ENCODE data around the gene RAB11FIP4. TPM values are rescaled to one million over a fixed set of nuclear protein-coding genes. Genes with fewer than 3 reads are reported as not detected.
A peak's percentile ranks its signal among the peaks of the same experiment; 100 is the strongest.

RAB11FIP4 gene
- total and polyA plus RNA-seq, 2 donors from 2014 or later: 10.0 to 32.5 TPM

GRCh38 chr17:31585280-31585630, 193.8 kb downstream of the RAB11FIP4 start:
- Histone ChIP-seq H3K9me3 (ENCODE audit: control insufficient read depth in 2 of 3, insufficient read depth in 1 of 3, low read length in 3 of 3) (no peaks in the 10 kb centered on the region), H3K36me3 (ENCODE audit: control insufficient read depth in 2 of 3, insufficient read depth in 3 of 3, low read length in 3 of 3) (no peaks in the 10 kb centered on the region), H3K4me3 (ENCODE audit: low read length in 3 of 3) (no peak overlapping the region), H3K9ac (ENCODE audit: low read length in 3 of 3) (no peak overlapping the region), H3K27me3 (ENCODE audit: control insufficient read depth, insufficient read depth, low read length) (no peaks in the 10 kb centered on the region), H3K4me1 (ENCODE audit: control insufficient read depth in 2 of 3, insufficient read depth in 2 of 3, low read depth in 1 of 3, low read length in 3 of 3) (peaks cover 0 to 19% (median 0%) of the 10 kb centered on the region in 3 donors), H3K27ac (ENCODE audit: low read depth in 2 of 2, low read length in 2 of 2) (no peak overlapping the region)
- no peak for TF ChIP-seq CTCF (IDR thresholded peaks at IDR 0.05; ENCODE audit: borderline replicate concordance, extremely low read depth, insufficient read depth)
- DNase-seq (no peak), FAIRE-seq (no peak)
- intact Hi-C loops (cut with DNase I): no loop called here

GRCh38 chr17:31586946-31587345, 195.5 kb downstream of the RAB11FIP4 start:
- Histone ChIP-seq H3K4me1 (ENCODE audit: control insufficient read depth in 2 of 3, insufficient read depth in 2 of 3, low read depth in 1 of 3, low read length in 3 of 3) (peaks cover 0 to 4% (median 0%) of the 10 kb centered on the region in 3 donors), H3K27ac (ENCODE audit: low read depth in 2 of 2, low read length in 2 of 2) (no peak overlapping the region), H3K9me3 (ENCODE audit: control insufficient read depth in 2 of 3, insufficient read depth in 1 of 3, low read length in 3 of 3) (no peaks in the 10 kb centered on the region), H3K4me3 (ENCODE audit: low read length in 3 of 3) (no peak overlapping the region), H3K36me3 (ENCODE audit: control insufficient read depth in 2 of 3, insufficient read depth in 3 of 3, low read length in 3 of 3) (no peaks in the 10 kb centered on the region), H3K9ac (ENCODE audit: low read length in 3 of 3) (no peak overlapping the region), H3K27me3 (ENCODE audit: control insufficient read depth, insufficient read depth, low read length) (no peaks in the 10 kb centered on the region)
- intact Hi-C loops (cut with DNase I): no loop called here
- DNase-seq (no peak), FAIRE-seq (no peak)
- TF ChIP-seq CTCF (IDR thresholded peaks at IDR 0.05; ENCODE audit: borderline replicate concordance, extremely low read depth, insufficient read depth): no peak

GRCh38 chr17:31587462-31587861, 196.0 kb downstream of the RAB11FIP4 start:
- intact Hi-C loops (cut with DNase I): no loop called here
- Histone ChIP-seq H3K27me3 (ENCODE audit: control insufficient read depth, insufficient read depth, low read length) (no peaks in the 10 kb centered on the region), H3K4me3 (ENCODE audit: low read length in 3 of 3) (no peak overlapping the region), H3K36me3 (ENCODE audit: control insufficient read depth in 2 of 3, insufficient read depth in 3 of 3, low read length in 3 of 3) (no peaks in the 10 kb centered on the region), H3K4me1 (ENCODE audit: control insufficient read depth in 2 of 3, insufficient read depth in 2 of 3, low read depth in 1 of 3, low read length in 3 of 3) (peaks cover 0 to 2% (median 0%) of the 10 kb centered on the region in 3 donors), H3K9ac (ENCODE audit: low read length in 3 of 3) (no peak overlapping the region), H3K9me3 (ENCODE audit: control insufficient read depth in 2 of 3, insufficient read depth in 1 of 3, low read length in 3 of 3) (no peaks in the 10 kb centered on the region), H3K27ac (ENCODE audit: low read depth in 2 of 2, low read length in 2 of 2) (no peak overlapping the region)
- no peak for TF ChIP-seq CTCF (IDR thresholded peaks at IDR 0.05; ENCODE audit: borderline replicate concordance, extremely low read depth, insufficient read depth)
- DNase-seq: no peak
- FAIRE-seq: no peak

Small RNA genes within 50 kb of the gene (microRNA-seq; reads per million reads assigned to microRNA genes)
- 429 reads per million, percentile 71 among the genes with 10 or more reads in this experiment for gene MIR193A
- 1.0 reads per million for gene MIR365B
- gene MIR4725: not detected

Other genes with a start within 250 kb of the RAB11FIP4 start
- gene OMG, start 94.4 kb upstream of the RAB11FIP4 start, total RNA-seq: not detected
- not detected for gene OMG, start 94.4 kb upstream of the RAB11FIP4 start, polyA plus RNA-seq (ENCODE audit: insufficient read depth, low read depth, low replicate concordance)
- 16.5 TPM for gene EVI2B, start 77.6 kb upstream of the RAB11FIP4 start, total RNA-seq
- 2.0 TPM for gene EVI2B, start 77.6 kb upstream of the RAB11FIP4 start, polyA plus RNA-seq (ENCODE audit: insufficient read depth, low read depth, low replicate concordance)
- 10.8 TPM for gene EVI2A, start 70.1 kb upstream of the RAB11FIP4 start, total RNA-seq
- gene EVI2A, start 70.1 kb upstream of the RAB11FIP4 start, polyA plus RNA-seq (ENCODE audit: insufficient read depth, low read depth, low replicate concordance): 1.3 TPM

Data from kidney (tissue), 14 donors.